ENCODE data around the gene SFXN5.
"Not testable (repeated sequence)": the region's sequence is repeated elsewhere in the genome, so short reads cannot be mapped to it uniquely, and the experiment has no call there.

SFXN5 gene

DNA sequence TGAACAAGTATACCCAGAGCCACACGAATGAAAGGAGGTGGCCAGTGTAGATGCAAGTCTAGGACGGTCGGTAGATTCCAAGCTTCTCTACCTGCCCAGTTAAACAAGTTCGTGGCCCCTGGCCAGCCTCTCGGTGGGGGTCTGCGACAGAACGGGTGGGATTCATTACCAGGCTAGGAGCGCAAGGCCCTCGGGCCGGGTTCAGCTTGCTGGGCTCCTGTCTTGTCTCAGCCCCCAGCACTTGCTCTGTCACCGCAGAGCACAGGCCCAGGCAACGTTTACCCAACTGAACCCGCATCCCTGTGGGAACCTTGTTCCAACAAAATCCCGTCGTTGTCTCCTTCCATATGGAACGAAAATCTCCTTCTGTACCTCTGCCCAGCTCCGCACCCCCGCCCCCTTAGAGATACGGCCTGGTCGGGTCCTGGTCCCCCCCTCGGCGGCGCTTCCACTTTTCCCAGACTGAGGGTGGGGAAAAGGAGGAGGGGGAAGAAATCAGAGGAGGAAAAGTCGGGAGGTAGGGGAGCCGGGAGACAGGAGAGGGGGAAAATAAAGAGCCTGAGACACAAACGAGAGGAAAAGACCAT, 156.1 kb downstream of the SFXN5 start:
- Mint-ChIP-seq H3K27me3 (peaks cover 56 to 72% of the 10 kb centered on the region in 2 donors), H3K4me3 (peak overlapping the region; percentile 76 to 87), H3K27ac (peak overlapping the region; percentile 47), H3K9me3 (no peaks in the 10 kb centered on the region), H3K36me3 (no peaks in the 10 kb centered on the region), H3K4me1 (peaks cover 28 to 42% of the 10 kb centered on the region in 2 donors)
- ATAC-seq (replicated peaks) (no peak), DNase-seq (no peak)

GRCh38 chr2:72914589-72915319, 156.8 kb downstream of the SFXN5 start:
- peaks cover 59 to 72% of the 10 kb centered on the region in 2 donors for H3K27me3 Mint-ChIP-seq
- no peak for ATAC-seq (replicated peaks)
- DNase-seq = no peak
- H3K36me3 Mint-ChIP-seq = no peaks in the 10 kb centered on the region
- peak overlapping the region; percentile 47 for H3K27ac Mint-ChIP-seq
- H3K4me3 Mint-ChIP-seq = peak overlapping the region; percentile 24 to 87
- peaks cover 27 to 36% of the 10 kb centered on the region in 2 donors for H3K4me1 Mint-ChIP-seq
- H3K9me3 Mint-ChIP-seq = no peaks in the 10 kb centered on the region

DNA sequence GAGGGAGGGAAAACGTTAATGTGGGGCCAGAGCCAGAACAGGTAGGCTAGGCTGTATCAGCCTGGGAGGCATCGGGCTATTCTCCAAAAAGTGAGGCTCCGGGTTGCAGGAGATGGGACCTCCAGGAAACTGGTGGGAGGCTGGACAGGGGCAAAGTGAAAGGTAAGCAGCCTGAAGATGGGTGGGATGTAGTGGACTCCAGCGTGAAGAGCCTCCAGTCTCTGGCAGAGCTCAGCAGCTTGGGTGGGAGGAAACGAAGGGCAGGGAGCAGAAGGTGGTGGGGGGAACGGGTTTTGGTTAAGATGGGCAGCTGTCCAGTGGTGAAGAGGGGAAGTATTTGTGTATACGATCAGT, 157.3 kb downstream of the SFXN5 start:
- H3K9me3 Mint-ChIP-seq = no peaks in the 10 kb centered on the region
- H3K27me3 Mint-ChIP-seq = peaks cover 62 to 74% of the 10 kb centered on the region in 2 donors
- DNase-seq (no peak), ATAC-seq (replicated peaks) (no peak)
- no peak overlapping the region for H3K27ac Mint-ChIP-seq
- no peaks in the 10 kb centered on the region for H3K36me3 Mint-ChIP-seq
- H3K4me3 Mint-ChIP-seq = no peak overlapping the region
- peaks cover 26 to 31% of the 10 kb centered on the region in 2 donors for H3K4me1 Mint-ChIP-seq

GRCh38 chr2:72913486-72914205, 157.9 kb downstream of the SFXN5 start:
- H3K4me3 Mint-ChIP-seq = no peak overlapping the region
- H3K9me3 Mint-ChIP-seq = no peaks in the 10 kb centered on the region
- no peak overlapping the region for H3K27ac Mint-ChIP-seq
- no peaks in the 10 kb centered on the region for H3K36me3 Mint-ChIP-seq
- no peak for DNase-seq
- H3K4me1 Mint-ChIP-seq = peaks cover 25 to 31% of the 10 kb centered on the region in 2 donors
- no peak for ATAC-seq (replicated peaks)
- H3K27me3 Mint-ChIP-seq = peaks cover 62 to 75% of the 10 kb centered on the region in 2 donors

GRCh38 chr2:72911256-72911655, 160.3 kb downstream of the SFXN5 start:
- Mint-ChIP-seq H3K9me3 (peaks cover 0 to 2% of the 10 kb centered on the region in 2 donors), H3K4me1 (peaks cover 16 to 22% of the 10 kb centered on the region in 2 donors), H3K27me3 (peaks cover 62 to 74% of the 10 kb centered on the region in 2 donors), H3K36me3 (peaks cover 0 to 2% of the 10 kb centered on the region in 2 donors), H3K27ac (no peak overlapping the region), H3K4me3 (no peak overlapping the region)
- DNase-seq = no peak
- no peak for ATAC-seq (replicated peaks)

- ATAC-seq (replicated peaks) (no peak), DNase-seq (no peak)
- Mint-ChIP-seq H3K4me3 (no peak overlapping the region), H3K4me1 (no peaks in the 10 kb centered on the region), H3K27ac (no peak overlapping the region), H3K27me3 (peaks cover 55 to 60% of the 10 kb centered on the region in 2 donors), H3K36me3 (peaks cover 0 to 2% of the 10 kb centered on the region in 2 donors), H3K9me3 (peaks cover 0 to 6% of the 10 kb centered on the region in 2 donors)
Measured at GRCh38 chr2:72908741-72909140, 162.8 kb downstream of the SFXN5 start.

- not testable (repeated sequence) for ATAC-seq (replicated peaks); H3K27ac Mint-ChIP-seq; H3K4me1 Mint-ChIP-seq
Measured at GRCh38 chr2:72907369-72907768, 164.1 kb downstream of the SFXN5 start.

GRCh38 chr2:72901426-72901825, 170.1 kb downstream of the SFXN5 start:
- H3K4me1 Mint-ChIP-seq = no peaks in the 10 kb centered on the region
- ATAC-seq (replicated peaks) (no peak), DNase-seq (no peak)
- H3K9me3 Mint-ChIP-seq = peaks cover 0 to 5% of the 10 kb centered on the region in 2 donors
- peaks cover 62 to 66% of the 10 kb centered on the region in 2 donors for H3K27me3 Mint-ChIP-seq
- H3K4me3 Mint-ChIP-seq = no peak overlapping the region
- H3K27ac Mint-ChIP-seq = no peak overlapping the region
- no peaks in the 10 kb centered on the region for H3K36me3 Mint-ChIP-seq

More at GRCh38 chr2:72907369-72907768, 164.1 kb downstream of the SFXN5 start:
- not testable (repeated sequence) for H3K4me3 Mint-ChIP-seq, H3K36me3 Mint-ChIP-seq, H3K9me3 Mint-ChIP-seq, DNase-seq
- H3K27me3 Mint-ChIP-seq = peaks cover 57 to 58% of the 10 kb centered on the region in 2 donors

- H3K4me3 Mint-ChIP-seq = no peak overlapping the region
- H3K4me1 Mint-ChIP-seq = peaks cover 2 to 6% of the 10 kb centered on the region in 2 donors
- peaks cover 65% of the 10 kb centered on the region in 2 donors for H3K27me3 Mint-ChIP-seq
- DNase-seq = no peak
- ATAC-seq (replicated peaks) = no peak
- no peak overlapping the region for H3K27ac Mint-ChIP-seq
- H3K36me3 Mint-ChIP-seq = no peaks in the 10 kb centered on the region
- no peaks in the 10 kb centered on the region for H3K9me3 Mint-ChIP-seq
Measured at GRCh38 chr2:72900191-72900825, 171.2 kb downstream of the SFXN5 start.

DNA sequence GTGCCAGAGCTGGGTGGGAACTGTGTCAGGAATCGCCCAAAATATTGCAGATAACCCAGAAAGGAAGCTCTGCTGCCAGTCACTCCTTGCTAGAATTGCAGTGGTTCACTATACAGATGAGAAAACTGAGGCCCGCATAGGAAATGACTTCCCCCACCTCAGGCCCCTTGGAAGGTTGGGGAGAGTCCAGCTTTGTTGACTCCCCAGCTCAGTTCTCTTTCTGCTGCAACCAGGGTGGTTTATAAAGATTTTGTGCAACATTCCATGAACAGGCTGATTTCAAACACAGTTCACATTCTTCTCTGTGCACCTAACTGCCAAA, 173.0 kb downstream of the SFXN5 start:
- H3K9me3 Mint-ChIP-seq = no peaks in the 10 kb centered on the region
- no peak overlapping the region for H3K4me3 Mint-ChIP-seq
- H3K36me3 Mint-ChIP-seq = no peaks in the 10 kb centered on the region
- peaks cover 73 to 79% of the 10 kb centered on the region in 2 donors for H3K27me3 Mint-ChIP-seq
- no peak for ATAC-seq (replicated peaks)
- H3K4me1 Mint-ChIP-seq = peaks cover 6 to 22% of the 10 kb centered on the region in 2 donors
- H3K27ac Mint-ChIP-seq = no peak overlapping the region
- no peak for DNase-seq

- peaks cover 72 to 80% of the 10 kb centered on the region in 2 donors for H3K27me3 Mint-ChIP-seq
- DNase-seq (no peak), ATAC-seq (replicated peaks) (no peak)
- H3K27ac Mint-ChIP-seq = no peak overlapping the region
- no peaks in the 10 kb centered on the region for H3K36me3 Mint-ChIP-seq
- no peak overlapping the region for H3K4me3 Mint-ChIP-seq
- H3K9me3 Mint-ChIP-seq = no peaks in the 10 kb centered on the region
- H3K4me1 Mint-ChIP-seq = peaks cover 6 to 22% of the 10 kb centered on the region in 2 donors
Measured at GRCh38 chr2:72897785-72898584, 173.5 kb downstream of the SFXN5 start.

GRCh38 chr2:72896446-72896845, 175.1 kb downstream of the SFXN5 start:
- H3K27ac Mint-ChIP-seq = no peak overlapping the region
- peaks cover 6 to 22% of the 10 kb centered on the region in 2 donors for H3K4me1 Mint-ChIP-seq
- H3K36me3 Mint-ChIP-seq = peaks cover 1 to 2% of the 10 kb centered on the region in 2 donors
- ATAC-seq (replicated peaks) = no peak
- no peak for DNase-seq
- H3K9me3 Mint-ChIP-seq = no peaks in the 10 kb centered on the region
- peaks cover 75 to 83% of the 10 kb centered on the region in 2 donors for H3K27me3 Mint-ChIP-seq
- no peak overlapping the region for H3K4me3 Mint-ChIP-seq

DNA sequence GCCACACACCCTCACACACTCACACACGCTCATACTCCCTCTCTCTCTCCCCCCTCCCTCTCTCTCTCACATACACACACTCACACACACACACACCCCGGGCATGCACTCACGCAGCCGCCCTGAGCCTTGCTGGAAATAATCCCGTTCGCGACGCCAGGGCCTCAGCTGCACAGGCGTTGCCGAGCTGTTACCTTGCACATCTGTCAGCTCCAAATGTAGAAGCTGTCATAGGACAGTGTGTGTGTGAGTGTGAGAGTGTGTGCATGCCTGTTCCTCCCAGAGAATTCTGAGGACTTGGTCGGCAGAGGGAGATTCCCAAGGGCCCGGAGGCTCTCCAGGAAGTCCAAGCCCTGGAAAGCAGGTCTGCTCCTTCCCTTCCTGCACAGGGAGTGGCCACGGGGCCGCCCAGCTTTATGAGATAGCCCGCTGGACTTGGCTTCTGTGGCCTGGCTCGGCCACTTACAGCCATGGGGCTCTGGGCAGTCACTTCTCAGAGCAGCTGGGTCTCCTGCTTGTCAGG, 175.7 kb downstream of the SFXN5 start:
- peaks cover 1 to 4% of the 10 kb centered on the region in 2 donors for H3K36me3 Mint-ChIP-seq
- H3K4me3 Mint-ChIP-seq = peak overlapping the region in 1 of 2 donors; percentile 5
- H3K9me3 Mint-ChIP-seq = no peaks in the 10 kb centered on the region
- H3K27ac Mint-ChIP-seq = no peak overlapping the region
- H3K27me3 Mint-ChIP-seq = peaks cover 72 to 83% of the 10 kb centered on the region in 2 donors
- DNase-seq (no peak), ATAC-seq (replicated peaks) (no peak)
- peaks cover 6 to 22% of the 10 kb centered on the region in 2 donors for H3K4me1 Mint-ChIP-seq

All from stimulated activated naive B cell treated with anti-CD40 and anti-IgM and Interleukin-4, amounts not matched to agents 10 μg/mL and 1 μg/mL and 100 μg/mL, for 72 hours (primary cell).